ENCODE data around the gene TRAPPC3L.

GRCh38 chr6:116560130-116560529 is 14.6 kb upstream of the TRAPPC3L start:
- TF ChIP-seq, protein P1, sequence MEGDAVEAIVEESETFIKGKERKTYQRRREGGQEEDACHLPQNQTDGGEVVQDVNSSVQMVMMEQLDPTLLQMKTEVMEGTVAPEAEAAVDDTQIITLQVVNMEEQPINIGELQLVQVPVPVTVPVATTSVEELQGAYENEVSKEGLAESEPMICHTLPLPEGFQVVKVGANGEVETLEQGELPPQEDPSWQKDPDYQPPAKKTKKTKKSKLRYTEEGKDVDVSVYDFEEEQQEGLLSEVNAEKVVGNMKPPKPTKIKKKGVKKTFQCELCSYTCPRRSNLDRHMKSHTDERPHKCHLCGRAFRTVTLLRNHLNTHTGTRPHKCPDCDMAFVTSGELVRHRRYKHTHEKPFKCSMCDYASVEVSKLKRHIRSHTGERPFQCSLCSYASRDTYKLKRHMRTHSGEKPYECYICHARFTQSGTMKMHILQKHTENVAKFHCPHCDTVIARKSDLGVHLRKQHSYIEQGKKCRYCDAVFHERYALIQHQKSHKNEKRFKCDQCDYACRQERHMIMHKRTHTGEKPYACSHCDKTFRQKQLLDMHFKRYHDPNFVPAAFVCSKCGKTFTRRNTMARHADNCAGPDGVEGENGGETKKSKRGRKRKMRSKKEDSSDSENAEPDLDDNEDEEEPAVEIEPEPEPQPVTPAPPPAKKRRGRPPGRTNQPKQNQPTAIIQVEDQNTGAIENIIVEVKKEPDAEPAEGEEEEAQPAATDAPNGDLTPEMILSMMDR (IDR thresholded peaks at IDR 0.05), result no peak
- TF ChIP-seq POLR2A (IDR thresholded peaks at IDR 0.05), result no peak
- TF ChIP-seq POLR2AphosphoS5 (IDR thresholded peaks at IDR 0.05), result no peak

Measured in breast epithelium (tissue), 3 donors.